Lower lobe of right lung (tissue), 2 donors: ENCODE measurements around the gene NUAK1. TPM values are rescaled to one million over a fixed set of nuclear protein-coding genes. Genes with fewer than 3 reads are reported as not detected.

Experiments used
- ATAC-seq, 2 donors: fragments of 200-7000 bp; cut with Tn5 transposase; one replicate each; pipeline ENCODE4 v1.9.1; 2020 to 2022; ENCODE audit warnings: mild to moderate bottlenecking in 2 of 2, moderate library complexity in 2 of 2
- DNase-seq: peaks from one replicate; pipeline ENCODE4 v3.0.0-alpha.2; 2020
- H3K27ac ChIP-seq: fragments of 200-600 bp; one replicate; pipeline ENCODE4 v1.8.0; 2022
- H3K27me3 ChIP-seq: fragments of 200-600 bp; one replicate; pipeline ENCODE4 v1.8.0; 2022; ENCODE audit warnings: low read depth
- H3K36me3 ChIP-seq: fragments of 200-600 bp; one replicate; pipeline ENCODE4 v1.8.0; 2022; ENCODE audit warnings: mild to moderate bottlenecking
- H3K4me1 ChIP-seq: fragments of 200-600 bp; one replicate; pipeline ENCODE4 v1.8.0; 2022
- H3K4me3 ChIP-seq: fragments of 200-600 bp; one replicate; pipeline ENCODE4 v1.8.0; 2022; ENCODE audit warnings: mild to moderate bottlenecking
- H3K9me3 ChIP-seq: fragments of 200-600 bp; one replicate; pipeline ENCODE4 v1.8.0; 2022
- CTCF ChIP-seq: fragments of 200-600 bp; IDR thresholded peaks from one replicate; pipeline ENCODE4 v1.8.0; 2022; ENCODE audit warnings: antibody characterized with exemption, mild to moderate bottlenecking
- intact Hi-C: fragments of 100-400 bp; cut with DNase I; formaldehyde crosslinking; loops from one replicate; pipeline ENCODE4 v1.11.0; 2022
- total RNA-seq: library from RNA; stranded (reverse); fragmentation: NEBNext Ultra II Directional; extraction: Animal tissue kit (Norgen Biotek cat#: 25700); gene quantifications from one replicate; pipeline ENCODE4 v1.2.1, GENCODE V29; 2021
- donor health status: DM: no; HTN: yes; CAD: no; lungs with severe emphysema.

The NUAK1 gene
- total RNA-seq, 1 donor from 2014 or later: 17.5 TPM

GRCh38 chr12:106160915-106161314 is 22.2 kb upstream of the NUAK1 start:
- no peaks in the 10 kb centered on the region for H3K4me1 ChIP-seq
- TF ChIP-seq CTCF: no peak
- DNase-seq (no peak), ATAC-seq (no peak)
- H3K36me3 ChIP-seq: no peaks in the 10 kb centered on the region
- peaks cover 7% of the 10 kb centered on the region for H3K27me3 ChIP-seq
- intact Hi-C loops: no loop called here
- H3K9me3 ChIP-seq: no peaks in the 10 kb centered on the region
- no peak overlapping the region for H3K4me3 ChIP-seq
- no peak overlapping the region for H3K27ac ChIP-seq

- no peak for TF ChIP-seq CTCF
- H3K4me1 ChIP-seq: no peaks in the 10 kb centered on the region
- intact Hi-C loops: no loop called here
- H3K4me3 ChIP-seq: no peak overlapping the region
- no peaks in the 10 kb centered on the region for H3K9me3 ChIP-seq
- H3K36me3 ChIP-seq: no peaks in the 10 kb centered on the region
- DNase-seq (no peak), ATAC-seq (no peak)
- H3K27me3 ChIP-seq: peaks cover 7% of the 10 kb centered on the region
- H3K27ac ChIP-seq: no peak overlapping the region
Observed at GRCh38 chr12:106157802-106158201, 19.0 kb upstream of the NUAK1 start.

GRCh38 chr12:106154751-106155273 is 16.1 kb upstream of the NUAK1 start:
- Histone ChIP-seq H3K36me3 (no peaks in the 10 kb centered on the region), H3K9me3 (no peaks in the 10 kb centered on the region), H3K27me3 (no peaks in the 10 kb centered on the region), H3K4me3 (no peak overlapping the region), H3K27ac (no peak overlapping the region), H3K4me1 (no peaks in the 10 kb centered on the region)
- DNase-seq (no peak), ATAC-seq (no peak)
- intact Hi-C loops: no loop called here
- TF ChIP-seq CTCF: no peak

GRCh38 chr12:106152334-106152733 is 13.6 kb upstream of the NUAK1 start:
- no peak overlapping the region for H3K4me3 ChIP-seq
- no peaks in the 10 kb centered on the region for H3K27me3 ChIP-seq
- TF ChIP-seq CTCF: no peak
- no peaks in the 10 kb centered on the region for H3K4me1 ChIP-seq
- intact Hi-C loops: no loop called here
- H3K9me3 ChIP-seq: no peaks in the 10 kb centered on the region
- DNase-seq (no peak), ATAC-seq (no peak)
- H3K27ac ChIP-seq: no peak overlapping the region
- no peaks in the 10 kb centered on the region for H3K36me3 ChIP-seq

GRCh38 chr12:106150555-106150954 is 11.8 kb upstream of the NUAK1 start:
- Histone ChIP-seq H3K4me3 (no peak overlapping the region), H3K4me1 (peaks cover 5% of the 10 kb centered on the region), H3K27me3 (no peaks in the 10 kb centered on the region), H3K9me3 (no peaks in the 10 kb centered on the region), H3K36me3 (no peaks in the 10 kb centered on the region), H3K27ac (no peak overlapping the region)
- ATAC-seq: no peak
- TF ChIP-seq CTCF: no peak
- DNase-seq: no peak
- intact Hi-C loops: no loop called here
